ENCODE results near the gene LAMB2. TPM values are rescaled to one million over a fixed set of nuclear protein-coding genes. Genes with fewer than 3 reads are reported as not detected.
A peak's percentile ranks its signal among the peaks of the same experiment; 100 is the strongest.

LAMB2 gene
- total RNA-seq, 3 donors from 2014 or later = 411 to 700 (median 540) TPM

DNA sequence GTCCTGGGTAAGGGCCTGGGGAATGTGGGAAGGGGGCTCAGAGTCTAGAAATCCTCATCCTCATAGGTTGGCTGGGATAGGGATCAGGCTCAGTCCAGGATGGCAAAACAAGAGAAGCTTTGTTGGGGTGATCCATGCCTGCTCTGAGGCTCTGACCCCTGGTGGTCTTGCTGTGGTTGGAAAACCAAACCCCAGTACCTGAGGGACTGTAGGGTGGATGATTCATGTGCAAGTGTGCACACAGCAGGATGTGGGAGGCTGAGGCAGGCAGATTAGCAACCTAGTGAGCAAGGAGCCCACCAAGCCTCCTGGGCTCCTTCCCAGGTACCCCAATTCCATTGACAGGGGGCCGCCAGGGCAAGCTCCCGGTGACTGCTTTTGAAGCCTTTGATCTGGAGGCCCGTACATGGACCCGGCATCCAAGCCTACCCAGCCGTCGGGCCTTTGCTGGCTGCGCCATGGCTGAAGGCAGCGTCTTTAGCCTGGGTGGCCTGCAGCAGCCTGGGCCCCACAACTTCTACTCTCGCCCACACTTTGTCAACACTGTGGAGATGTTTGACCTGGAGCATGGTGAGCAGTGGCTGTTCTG is 41.6 kb upstream of the LAMB2 start:
- Histone ChIP-seq H3K4me3 (peak overlapping the region in 1 of 3 donors; percentile 75), H3K27ac (peak overlapping the region in 1 of 2 donors; percentile 82)

GRCh38 chr3:49173792-49174170 is 40.9 kb upstream of the LAMB2 start:
- peak overlapping the region; percentile 65 to 81 (median 75) for H3K4me3 ChIP-seq
- peak overlapping the region; percentile 82 to 85 for H3K27ac ChIP-seq
- no peak for DNase-seq (ENCODE audit: low spot score in 2 of 2)
- H3K36me3 ChIP-seq = no peaks in the 10 kb centered on the region
- H3K27me3 ChIP-seq = no peaks in the 10 kb centered on the region
- no peaks in the 10 kb centered on the region for H3K9me3 ChIP-seq
- TF ChIP-seq CTCF (IDR thresholded peaks at IDR 0.05) = no peak
- intact Hi-C loops (cut with DNase I; ENCODE audit: low total_unique reads) = loop anchor here (10.0 kb wide), 1 partner anchor 281 kb away; no protein-coding TSS in a partner anchor
- peaks cover 8 to 11% of the 10 kb centered on the region in 2 donors for H3K4me1 ChIP-seq

More for the DNA sequence above, 41.6 kb upstream of the LAMB2 start:
- Histone ChIP-seq H3K27me3 (no peaks in the 10 kb centered on the region), H3K36me3 (no peaks in the 10 kb centered on the region), H3K9me3 (no peaks in the 10 kb centered on the region), H3K4me1 (peaks cover 8 to 11% of the 10 kb centered on the region in 2 donors)
- intact Hi-C loops (cut with DNase I; ENCODE audit: low total_unique reads) = loop anchor here (10.0 kb wide), 1 partner anchor 280 kb away; no protein-coding TSS in a partner anchor
- TF ChIP-seq CTCF (IDR thresholded peaks at IDR 0.05) = no peak
- no peak for TF ChIP-seq POLR2A (IDR thresholded peaks at IDR 0.05)
- TF ChIP-seq POLR2AphosphoS5 (IDR thresholded peaks at IDR 0.05) = no peak
- DNase-seq (ENCODE audit: low spot score in 2 of 2) = no peak

GRCh38 chr3:49173116-49173791 is 40.4 kb upstream of the LAMB2 start:
- intact Hi-C loops (cut with DNase I; ENCODE audit: low total_unique reads) = loop anchor here (10.0 kb wide), 1 partner anchor 282 kb away; no protein-coding TSS in a partner anchor
- Histone ChIP-seq H3K4me3 (peak overlapping the region; percentile 65 to 81 (median 75)), H3K27ac (peak overlapping the region; percentile 82 to 85), H3K27me3 (no peaks in the 10 kb centered on the region), H3K4me1 (peaks cover 8 to 11% of the 10 kb centered on the region in 2 donors), H3K9me3 (no peaks in the 10 kb centered on the region), H3K36me3 (no peaks in the 10 kb centered on the region)
- no peak for TF ChIP-seq POLR2AphosphoS5 (IDR thresholded peaks at IDR 0.05)
- TF ChIP-seq CTCF (IDR thresholded peaks at IDR 0.05) = no peak
- no peak for TF ChIP-seq POLR2A (IDR thresholded peaks at IDR 0.05)
- no peak for DNase-seq (ENCODE audit: low spot score in 2 of 2)

DNA sequence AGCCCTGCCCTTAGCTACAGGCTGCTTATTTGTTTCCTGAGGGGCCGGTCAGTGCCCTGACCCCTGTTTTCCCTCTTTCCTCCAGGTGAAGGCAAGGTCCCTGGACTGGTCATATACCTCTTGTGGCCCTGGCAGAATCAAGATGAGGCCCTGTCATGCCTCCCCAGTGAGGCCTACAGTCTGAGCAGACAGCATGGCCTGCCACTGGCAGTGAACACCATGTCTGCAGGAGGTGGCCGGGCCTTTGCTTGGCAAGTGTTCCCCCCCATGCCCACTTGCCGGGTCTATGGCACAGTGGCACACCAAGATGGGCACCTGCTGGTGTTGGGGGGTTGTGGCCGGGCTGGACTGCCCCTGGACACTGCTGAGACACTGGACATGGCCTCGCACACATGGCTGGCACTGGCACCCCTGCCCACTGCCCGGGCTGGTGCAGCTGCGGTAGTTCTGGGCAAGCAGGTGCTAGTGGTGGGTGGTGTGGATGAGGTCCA is 39.7 kb upstream of the LAMB2 start:
- intact Hi-C loops (cut with DNase I; ENCODE audit: low total_unique reads) = loop anchor here (10.0 kb wide), 1 partner anchor 282 kb away; no protein-coding TSS in a partner anchor
- peak overlapping the region; percentile 65 to 81 (median 75) for H3K4me3 ChIP-seq
- H3K36me3 ChIP-seq = no peaks in the 10 kb centered on the region
- TF ChIP-seq POLR2A (IDR thresholded peaks at IDR 0.05) = no peak
- TF ChIP-seq POLR2AphosphoS5 (IDR thresholded peaks at IDR 0.05) = no peak
- no peak for TF ChIP-seq CTCF (IDR thresholded peaks at IDR 0.05)
- peaks cover 8 to 11% of the 10 kb centered on the region in 2 donors for H3K4me1 ChIP-seq
- peak overlapping the region; percentile 82 to 85 for H3K27ac ChIP-seq
- H3K9me3 ChIP-seq = no peaks in the 10 kb centered on the region
- no peaks in the 10 kb centered on the region for H3K27me3 ChIP-seq
- DNase-seq (ENCODE audit: low spot score in 2 of 2) = no peak
